H1 (cell line): ENCODE results near the gene DBNDD1. TPM values are rescaled to one million over a fixed set of nuclear protein-coding genes. Genes with fewer than 3 reads are reported as not detected.

ENCODE experiments used
- CTCF ChIA-PET: fragments of 300-600 bp; sonication (Branson Sonifier 250); formaldehyde crosslinking; loops from one replicate; lab custom pipeline; 2021; ENCODE audit not compliant: partially characterized antibody; lab: Charles Lee
- POLR2A ChIA-PET: fragments of 300-600 bp; sonication (Branson Sonifier 250); formaldehyde crosslinking; loops from one replicate; lab custom pipeline; 2021; ENCODE audit warnings: inconsistent platforms; ENCODE audit not compliant: partially characterized antibody; lab: Charles Lee
- DNase-seq, 2 experiments: peaks; one replicate each; pipeline versions ENCODE4 v3.0.0 to v3.0.0-alpha.2; 2010 to 2022; ENCODE audit warnings: low spot score in 2 of 2, low read depth in 1 of 2, mixed read lengths in 1 of 2
- FAIRE-seq: peaks from 2 replicates; lab custom pipeline; 2011; peaks lifted over from hg19 to GRCh38; lab: Jason Lieb, UNC
- H2AFZ ChIP-seq: 2 replicates; pipeline ENCODE4 v1.8.1; 2012; ENCODE audit warnings: low read length, inconsistent platforms
- H2AK5ac ChIP-seq: 2 replicates; pipeline ENCODE4 v1.6.1; 2013; ENCODE audit warnings: low read depth, low read length
- H2BK120ac ChIP-seq: replicated peaks from 2 replicates; pipeline ENCODE3; 2013; ENCODE audit warnings: low read depth, low read length, inconsistent platforms
- H2BK12ac ChIP-seq: 2 replicates; pipeline ENCODE4 v1.6.1; 2013; ENCODE audit warnings: low read depth, low read length
- H2BK15ac ChIP-seq: 2 replicates; pipeline ENCODE4 v1.6.1; 2013; ENCODE audit warnings: low read length
- H2BK20ac ChIP-seq: 2 replicates; pipeline ENCODE4 v1.6.1; 2013; ENCODE audit warnings: low read length
- H2BK5ac ChIP-seq: 2 replicates; pipeline ENCODE4 v1.6.1; 2013; ENCODE audit warnings: low read depth, low read length
- H3K14ac ChIP-seq: 2 replicates; pipeline ENCODE4 v1.6.1; 2013; ENCODE audit warnings: inconsistent platforms; ENCODE audit not compliant: insufficient read length
- H3K18ac ChIP-seq: 2 replicates; pipeline ENCODE4 v1.6.1; 2013; ENCODE audit warnings: low read length; ENCODE audit errors: extremely low read depth
- H3K23ac ChIP-seq: 2 replicates; pipeline ENCODE4 v1.6.1; 2013; ENCODE audit warnings: inconsistent platforms; ENCODE audit not compliant: insufficient read length
- H3K23me2 ChIP-seq: 2 replicates; pipeline ENCODE4 v1.6.1; 2013; ENCODE audit warnings: low read depth, low read length
- H3K27ac ChIP-seq: 2 replicates; pipeline ENCODE4 v1.6.1; 2011; ENCODE audit warnings: low read depth, low read length, inconsistent platforms
- H3K27me3 ChIP-seq, 4 experiments: replicated peaks in 1 of 4; 1 replicate in 1 of 4; 2 replicates in 3 of 4; pipeline versions ENCODE4 v1.6.1 to v1.8.1; 2011 to 2013; ENCODE audit warnings: low read length in 3 of 4, mild to moderate bottlenecking in 3 of 4, inconsistent platforms in 2 of 4, mixed read lengths in 2 of 4, moderate library complexity in 1 of 4; ENCODE audit not compliant: control insufficient read depth in 3 of 4, insufficient read depth in 3 of 4; ENCODE audit errors: extremely low read depth in 1 of 4
- H3K36me3 ChIP-seq, 4 experiments: 2 replicates each; pipeline versions ENCODE4 v1.6.1 to v1.8.1; 2011 to 2013; ENCODE audit warnings: mild to moderate bottlenecking in 4 of 4, low read length in 3 of 4, moderate library complexity in 2 of 4, control low read depth in 1 of 4, inconsistent platforms in 1 of 4; ENCODE audit not compliant: insufficient read depth in 4 of 4, control insufficient read depth in 2 of 4
- H3K4ac ChIP-seq: replicated peaks from 2 replicates; pipeline ENCODE3; 2013; ENCODE audit warnings: low read length, low read depth, mixed read lengths, inconsistent platforms; ENCODE audit not compliant: insufficient read length
- H3K4me1 ChIP-seq, 4 experiments: replicated peaks in 1 of 4; 1 replicate in 1 of 4; 2 replicates in 3 of 4; pipeline versions ENCODE4 v1.6.1 to v1.8.1; 2011 to 2013; ENCODE audit warnings: low read length in 3 of 4, inconsistent platforms in 2 of 4, mixed read lengths in 1 of 4; ENCODE audit not compliant: insufficient read depth in 4 of 4, control insufficient read depth in 3 of 4
- H3K4me2 ChIP-seq, 2 experiments: 2 replicates each; pipeline versions ENCODE4 v1.6.1 to v1.8.1; 2011 to 2013; ENCODE audit warnings: low read depth in 2 of 2, low read length in 2 of 2, control low read depth in 1 of 2, inconsistent platforms in 1 of 2, mild to moderate bottlenecking in 1 of 2; ENCODE audit not compliant: insufficient read depth in 1 of 2
- H3K4me3 ChIP-seq, 4 experiments: fragments of 200-600, 300-600 bp in 1 of 4; sonication (generic), shearing (Covaris generic), sonication (Bioruptor Twin) in 1 of 4; 2 replicates each; pipeline versions ENCODE4 v1.5.1 to v1.8.1; 2011 to 2016; ENCODE audit warnings: low read length in 4 of 4, low read depth in 3 of 4, control low read depth in 2 of 4, inconsistent platforms in 2 of 4, mild to moderate bottlenecking in 2 of 4, mixed read lengths in 1 of 4, moderate library complexity in 1 of 4; ENCODE audit not compliant: insufficient read depth in 2 of 4; ENCODE audit errors: extremely low read depth in 1 of 4
- H3K56ac ChIP-seq: replicated peaks from 2 replicates; pipeline ENCODE3; 2013; ENCODE audit warnings: low read depth, mild to moderate bottlenecking, mixed read lengths, low read length, inconsistent platforms; ENCODE audit not compliant: insufficient read length
- H3K79me1 ChIP-seq: 2 replicates; pipeline ENCODE4 v1.6.1; 2013; ENCODE audit warnings: low read depth, low read length, control low read depth
- H3K79me2 ChIP-seq, 2 experiments: 2 replicates each; pipeline versions ENCODE4 v1.6.1 to v1.8.1; 2012 to 2013; ENCODE audit warnings: low read length in 2 of 2, mild to moderate bottlenecking in 2 of 2, inconsistent platforms in 1 of 2; ENCODE audit not compliant: insufficient read depth in 2 of 2, control insufficient read depth in 1 of 2
- H3K9ac ChIP-seq, 4 experiments: replicated peaks in 1 of 4; 1 replicate in 1 of 4; 2 replicates in 3 of 4; pipeline versions ENCODE4 v1.6.1 to v1.8.1; 2011 to 2013; ENCODE audit warnings: low read depth in 3 of 4, low read length in 3 of 4, control low read depth in 2 of 4, mild to moderate bottlenecking in 2 of 4, moderate library complexity in 2 of 4, inconsistent platforms in 1 of 4; ENCODE audit errors: extremely low read depth in 1 of 4
- H3K9me3 ChIP-seq, 2 experiments: 2 replicates each; pipeline versions ENCODE4 v1.6.1 to v1.8.1; 2012 to 2013; ENCODE audit warnings: mild to moderate bottlenecking in 2 of 2, moderate library complexity in 2 of 2, control low read depth in 1 of 2, inconsistent platforms in 1 of 2, low read depth in 1 of 2, low read length in 1 of 2, mixed read lengths in 1 of 2; ENCODE audit not compliant: insufficient read depth in 2 of 2
- H4K20me1 ChIP-seq, 2 experiments: replicated peaks in 1 of 2; 2 replicates each; pipeline versions ENCODE3 to v1.8.1; 2011 to 2013; ENCODE audit warnings: inconsistent platforms in 2 of 2, low read length in 2 of 2, mild to moderate bottlenecking in 1 of 2; ENCODE audit not compliant: insufficient read depth in 2 of 2, control insufficient read depth in 1 of 2
- H4K5ac ChIP-seq: 2 replicates; pipeline ENCODE4 v1.6.1; 2013; ENCODE audit warnings: low read length, low read depth, mixed read lengths, inconsistent platforms; ENCODE audit not compliant: insufficient read length
- H4K8ac ChIP-seq: 2 replicates; pipeline ENCODE4 v1.8.0; 2013; ENCODE audit warnings: mild to moderate bottlenecking, moderate library complexity, low read length, inconsistent platforms; ENCODE audit not compliant: insufficient read depth; ENCODE audit errors: extremely low read depth
- H4K91ac ChIP-seq: replicated peaks from 2 replicates; pipeline ENCODE3; 2013; ENCODE audit warnings: low read length, mixed read lengths, inconsistent platforms; ENCODE audit not compliant: insufficient read length
- ATF2 ChIP-seq: IDR thresholded peaks from 2 replicates; pipeline ENCODE4 v1.6.1; 2012; ENCODE audit warnings: low read length, inconsistent platforms
- CHD2 ChIP-seq: IDR thresholded peaks from 2 replicates; pipeline ENCODE4 v1.6.1; 2012; ENCODE audit warnings: low read length, improper control_type of control experiment
- CTCF ChIP-seq, 3 experiments: IDR thresholded peaks; 1 replicate in 2 of 3; 2 replicates in 1 of 3; pipeline versions ENCODE4 v1.5.1 to v1.6.1; 2011; ENCODE audit warnings: low read length in 3 of 3, mild to moderate bottlenecking in 3 of 3, inconsistent platforms in 2 of 3, low read depth in 1 of 3, moderate library complexity in 1 of 3; ENCODE audit not compliant: insufficient read depth in 1 of 3; ENCODE audit errors: control extremely low read depth in 1 of 3
- KDM5A ChIP-seq: fragments of 200-600 bp; IDR thresholded peaks from 2 replicates; pipeline ENCODE4 v1.7.1; 2012; ENCODE audit warnings: mild to moderate bottlenecking, low read length, inconsistent platforms, mixed read lengths
- PHF8 ChIP-seq: fragments of 200-600 bp; sonication (generic); conservative IDR thresholded peaks from 2 replicates; pipeline ENCODE4 v1.7.1; 2012; ENCODE audit warnings: low read depth, mild to moderate bottlenecking, inconsistent platforms, low read length, moderate library complexity
- SRF ChIP-seq: IDR thresholded peaks from 2 replicates; pipeline ENCODE4 v1.6.1; 2011; ENCODE audit warnings: mild to moderate bottlenecking, low read depth, low read length, moderate library complexity
- YY1 ChIP-seq: IDR thresholded peaks from 2 replicates; pipeline ENCODE4 v1.6.1; 2011; ENCODE audit warnings: low read depth, mild to moderate bottlenecking, low read length
- WGBS, 2 experiments: shearing (Covaris generic) in 1 of 2; methylation state at CpG; one replicate each; pipeline versions ENCODE4 v1.1.6 to v1.1.7; 2013 to 2015; ENCODE audit warnings: low lambda C conversion rate in 2 of 2, mixed read lengths in 2 of 2, inconsistent platforms in 1 of 2, low coverage in 1 of 2, missing lambda C conversion rate in 1 of 2; ENCODE audit not compliant: insufficient replicate concordance in 2 of 2, insufficient coverage in 1 of 2, insufficient read length in 1 of 2; ENCODE audit errors: extremely low coverage in 1 of 2, missing lambda C conversion rate in 1 of 2; 5-methylcytosine and 5-hydroxymethylcytosine counted together
- polyA plus RNA-seq, 7 experiments: library from polyadenylated mRNA; depleted of rRNA in 3 of 7; stranded (reverse) in 5 of 7; unstranded in 2 of 7; fragments of >200 nt in 5 of 7; fragments of 200-250 nt in 2 of 7; gene quantifications; 1 replicate in 5 of 7; 2 replicates in 1 of 7; 4 replicates in 1 of 7; pipeline versions ENCODE4 v1.2.1 to v1.2.3, GENCODE V29; 2011 to 2013; ENCODE audit warnings: missing spikeins in 2 of 7, mixed read lengths in 2 of 7
- total RNA-seq: library from RNA; stranded (reverse); fragmentation: NEBNext Ultra II Directional; extraction: Animal tissue kit (Norgen Biotek cat#: 25700); gene quantifications from 2 replicates; pipeline ENCODE4 v1.2.1, GENCODE V29; 2021

Gene DBNDD1
- total and polyA plus RNA-seq, 2 of the 8 experiments (the other 6 are each of a cell fraction or from before 2014, with no cell fraction given), result 69.9 to 92.6 TPM

- no peak overlapping the region for H3K4me3 ChIP-seq
- no peak overlapping the region for H3K9ac ChIP-seq
- H2BK20ac ChIP-seq, result no peak overlapping the region
- H4K8ac ChIP-seq, result no peak overlapping the region
- no peak overlapping the region for H2BK12ac ChIP-seq
- H3K9me3 ChIP-seq, result no peaks in the 10 kb centered on the region
- H3K79me2 ChIP-seq, result no peaks in the 10 kb centered on the region
- no peak overlapping the region for H2BK15ac ChIP-seq
- H4K91ac ChIP-seq, result no peak overlapping the region
- ChIA-PET CTCF (interaction anchor here (1.2 kb wide), 1 partner anchor 19 kb away, joined by 5 read pairs; no protein-coding TSS in a partner anchor), POLR2A (interaction anchor here (0.6 to 2.8 kb wide), 5 partner anchors 9 to 300 kb away, joined by 3 to 8 read pairs (median 4); no protein-coding TSS in a partner anchor)
- peaks cover 0 to 7% (median 3%) of the 10 kb centered on the region in 4 experiments; a peak in 4 of 7 replicates for H3K4me1 ChIP-seq
- DNase-seq (no peak), FAIRE-seq (no peak)
- H3K56ac ChIP-seq, result no peak overlapping the region
- no peak overlapping the region for H2AFZ ChIP-seq
- no peak for TF ChIP-seq KDM5A
- TF ChIP-seq CHD2, result no peak
- TF ChIP-seq ATF2, result no peak
- TF ChIP-seq SRF, result no peak
- TF ChIP-seq YY1, result no peak
- no peak for TF ChIP-seq CTCF (IDR thresholded peaks at IDR 0.05; ENCODE audit: control extremely low read depth in 1 of 3, insufficient read depth in 1 of 3, low read depth in 1 of 3, low read length in 3 of 3)
- TF ChIP-seq PHF8, result no peak
- no peaks in the 10 kb centered on the region for H3K27me3 ChIP-seq
- H3K27ac ChIP-seq, result no peak overlapping the region
- peaks cover 9 to 22% (median 13%) of the 10 kb centered on the region in 4 experiments; a peak in 6 of 8 replicates for H3K36me3 ChIP-seq
- peaks cover 0 to 6% of the 10 kb centered on the region in 2 experiments for H4K20me1 ChIP-seq
- no peaks in the 10 kb centered on the region; the same call in 1 of the 2 replicates for H3K79me1 ChIP-seq
- no peak overlapping the region for H3K4ac ChIP-seq
- no peaks in the 10 kb centered on the region for H3K23me2 ChIP-seq
- no peak overlapping the region for H2AK5ac ChIP-seq
- H2BK5ac ChIP-seq, result peak overlapping the region; percentile 44; the same call in 1 of the 2 replicates
- no peak overlapping the region for H3K18ac ChIP-seq
- H3K23ac ChIP-seq, result no peak overlapping the region
- WGBS, 2 experiments, result 90% methylated on average over 28 of the region's 29 CpGs; no CpG with 5 or more reads in 1 of the 2 experiments
- H4K5ac ChIP-seq, result no peak overlapping the region
- H2BK120ac ChIP-seq, result no peak overlapping the region
- no peak overlapping the region for H3K4me2 ChIP-seq
- H3K14ac ChIP-seq, result no peak overlapping the region
Observed at GRCh38 chr16:90040152-90041023, 21.1 kb upstream of the DBNDD1 start.
